ENCODE results near the gene GRPEL1. TPM values are rescaled to one million over a fixed set of nuclear protein-coding genes. Genes with fewer than 3 reads are reported as not detected.

The GRPEL1 gene
- total RNA-seq, result 10 to 100 TPM; 63.8 to 68.7 TPM

DNA sequence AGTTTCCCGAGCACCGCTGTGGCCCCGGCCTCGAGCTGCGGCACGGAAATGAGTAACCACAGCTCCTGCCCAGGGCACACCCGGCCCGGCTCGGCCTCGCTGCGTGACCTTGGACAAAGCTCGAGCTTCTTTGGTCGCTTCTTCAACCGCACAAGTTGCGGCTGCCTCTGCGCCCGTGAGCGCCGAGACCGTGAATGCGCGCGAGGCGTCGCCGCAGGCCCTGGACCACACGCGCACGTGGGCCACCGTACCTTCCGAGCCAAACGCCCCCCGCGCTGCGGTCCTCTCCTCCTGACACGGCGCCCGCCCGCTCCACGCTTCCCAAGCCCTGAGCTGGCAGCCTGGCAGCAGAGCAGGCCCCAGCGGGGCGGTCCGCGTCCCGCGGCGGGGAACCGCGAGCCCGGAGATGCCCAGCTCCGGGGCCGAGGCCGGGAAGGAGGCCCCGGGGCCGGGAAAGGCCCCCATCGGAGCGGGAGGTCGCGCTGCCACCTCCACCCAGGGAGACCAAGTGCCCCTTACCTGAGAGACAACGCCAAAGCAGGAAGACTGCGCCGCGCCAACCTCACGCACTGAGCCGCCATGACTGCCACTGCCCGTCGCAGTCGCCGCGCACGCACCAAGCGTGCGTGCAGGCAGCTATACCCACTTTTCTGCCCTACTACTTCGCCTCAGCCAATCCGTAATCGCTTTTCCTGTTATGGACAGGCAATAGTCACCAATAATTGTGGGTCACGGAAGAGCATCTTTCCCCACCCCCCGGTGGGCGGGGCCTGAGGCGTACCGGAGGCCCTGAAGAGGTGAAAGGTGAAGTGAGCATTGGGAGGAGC lies at the start of gene GRPEL1:
TSS of gene GRPEL1 (minus strand) at position 613 of the 827 bp plus-strand sequence. CDS start at position 581, 32 bp downstream.
- Mint-ChIP-seq H3K36me3 (peaks cover 30% of the 10 kb centered on the region), H3K9me3 (no peaks in the 10 kb centered on the region), H3K4me3 (peak within 1 kb of the TSS; percentile 95), H3K4me1 (ENCODE audit: low read depth) (peaks cover 47% of the 10 kb centered on the region), H3K27ac (peak within 1 kb of the TSS; percentile 87), H3K27me3 (peaks cover 2% of the 10 kb centered on the region)
- CTCF ChIA-PET, result interaction anchor here (0.6 to 7.4 kb wide), 11 partner anchors 13 to 358 kb away, joined by 3 to 176 read pairs (median 11); partner anchors contain the start of genes BLOC1S4, MRFAP1L1 and TADA2B
- intact Hi-C loops (cut with micrococcal nuclease), result loop anchor here (1.0 to 10.0 kb wide), 9 partner anchors 24 to 907 kb away; partner anchors contain the start of genes BLOC1S4, MRFAP1, TADA2B and TBC1D14
- POLR2A ChIA-PET, result interaction anchor here (0.6 to 7.5 kb wide), 21 partner anchors 8 to 427 kb away, joined by 3 to 106 read pairs (median 7); partner anchors contain the start of genes BLOC1S4, MRFAP1, TADA2B and TBC1D14
- DNase-seq, result peak; percentile 100

- no peak for DNase-seq
- Mint-ChIP-seq H3K4me3 (no peak overlapping the region), H3K9me3 (no peaks in the 10 kb centered on the region), H3K36me3 (no peaks in the 10 kb centered on the region), H3K27me3 (peaks cover 16% of the 10 kb centered on the region), H3K27ac (no peak overlapping the region), H3K4me1 (ENCODE audit: low read depth) (no peaks in the 10 kb centered on the region)
- intact Hi-C loops (cut with micrococcal nuclease), result no loop called here
- ChIA-PET CTCF (interaction anchor here (1.5 kb wide), 1 partner anchor 15 kb away, joined by 5 read pairs; no protein-coding TSS in a partner anchor), POLR2A (no interaction called here)
Measured at GRCh38 chr4:7116705-7117104, 48.8 kb upstream of the GRPEL1 start.

DNA sequence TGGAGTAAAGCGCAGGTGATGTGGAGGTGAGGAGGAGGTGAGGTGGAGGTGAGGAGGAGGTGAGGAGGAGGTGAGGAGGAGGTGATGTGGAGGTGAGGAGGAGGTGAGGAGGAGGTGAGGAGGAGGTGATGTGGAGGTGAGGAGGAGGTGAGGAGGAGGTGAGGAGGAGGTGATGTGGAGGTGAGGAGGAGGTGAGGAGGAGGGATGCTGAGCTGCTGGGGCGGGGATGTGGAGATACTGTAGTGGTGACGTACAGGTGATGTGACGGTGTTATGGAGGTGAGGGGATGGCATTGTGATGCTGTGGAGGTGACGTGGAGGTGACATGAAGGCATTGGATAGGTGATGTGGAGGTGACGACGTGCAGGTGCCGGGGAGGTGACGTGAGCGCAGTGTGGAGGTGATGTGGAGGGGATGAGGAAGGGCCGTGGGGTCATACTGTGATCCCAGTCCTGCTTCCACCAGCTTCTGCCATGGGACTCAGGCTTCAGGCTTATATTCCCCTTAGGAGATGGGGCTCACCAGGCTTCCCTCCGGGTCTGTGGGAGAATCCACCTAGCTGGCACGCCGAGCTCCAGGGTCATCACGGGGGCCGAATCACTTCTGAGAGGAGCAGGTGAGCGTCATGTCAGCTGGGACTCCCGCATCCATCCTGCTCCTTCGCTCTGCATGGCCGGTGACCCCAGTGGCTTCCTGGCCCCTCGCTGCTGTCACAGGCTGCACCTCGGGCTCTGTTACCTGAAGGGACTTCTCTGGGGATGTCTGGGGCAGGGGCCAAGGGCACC lies 47.9 kb upstream of the GRPEL1 start:
- intact Hi-C loops (cut with micrococcal nuclease), result no loop called here
- no peak for DNase-seq
- Mint-ChIP-seq H3K9me3 (no peaks in the 10 kb centered on the region), H3K27ac (no peak overlapping the region), H3K4me1 (ENCODE audit: low read depth) (no peaks in the 10 kb centered on the region), H3K4me3 (no peak overlapping the region), H3K27me3 (peaks cover 14% of the 10 kb centered on the region), H3K36me3 (no peaks in the 10 kb centered on the region)
- ChIA-PET POLR2A (no interaction called here), CTCF (no interaction called here)

GRCh38 chr4:7112656-7113055 lies 44.8 kb upstream of the GRPEL1 start:
- no peak for DNase-seq
- Mint-ChIP-seq H3K27ac (no peak overlapping the region), H3K36me3 (no peaks in the 10 kb centered on the region), H3K4me3 (no peak overlapping the region), H3K27me3 (peaks cover 3% of the 10 kb centered on the region), H3K4me1 (ENCODE audit: low read depth) (no peaks in the 10 kb centered on the region), H3K9me3 (no peaks in the 10 kb centered on the region)
- CTCF ChIA-PET, result interaction anchor here (1.1 to 1.4 kb wide), 2 partner anchors 10 to 11 kb away, joined by 3 to 5 read pairs; no protein-coding TSS in a partner anchor
- intact Hi-C loops (cut with micrococcal nuclease), result no loop called here
- POLR2A ChIA-PET, result no interaction called here

GRCh38 chr4:7111441-7111840 lies 43.6 kb upstream of the GRPEL1 start:
- H3K27ac Mint-ChIP-seq, result no peak overlapping the region
- intact Hi-C loops (cut with micrococcal nuclease), result no loop called here
- H3K4me1 Mint-ChIP-seq (ENCODE audit: low read depth), result no peaks in the 10 kb centered on the region
- peaks cover 2% of the 10 kb centered on the region for H3K27me3 Mint-ChIP-seq
- ChIA-PET POLR2A (no interaction called here), CTCF (interaction anchor here (1.1 kb wide), 1 partner anchor 9 kb away, joined by 3 read pairs; no protein-coding TSS in a partner anchor)
- DNase-seq, result no peak
- H3K4me3 Mint-ChIP-seq, result no peak overlapping the region
- no peaks in the 10 kb centered on the region for H3K36me3 Mint-ChIP-seq
- no peaks in the 10 kb centered on the region for H3K9me3 Mint-ChIP-seq

DNA sequence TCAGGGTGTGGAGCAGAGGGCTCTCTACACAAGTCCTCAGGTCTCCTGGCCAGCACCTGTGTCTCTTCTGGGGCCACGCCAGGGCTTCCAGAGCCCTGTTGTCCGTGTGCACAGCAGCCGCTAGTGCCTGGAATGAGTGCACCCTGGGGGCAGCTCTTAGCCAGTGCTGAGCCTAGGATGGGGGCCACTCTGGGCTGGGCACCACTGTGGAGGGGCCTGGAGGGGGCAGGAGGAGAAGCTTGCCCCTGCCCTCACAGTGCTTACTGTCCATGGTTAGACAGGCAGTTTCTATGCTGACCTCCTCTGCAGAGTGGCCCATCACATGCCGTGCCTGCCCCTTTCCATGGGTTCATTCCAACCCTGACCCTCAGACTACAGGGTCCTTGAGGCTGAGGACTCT lies 42.7 kb upstream of the GRPEL1 start:
- ChIA-PET POLR2A (no interaction called here), CTCF (interaction anchor here (1.1 kb wide), 1 partner anchor 8 kb away, joined by 3 read pairs; no protein-coding TSS in a partner anchor)
- Mint-ChIP-seq H3K4me1 (ENCODE audit: low read depth) (no peaks in the 10 kb centered on the region), H3K27ac (no peak overlapping the region), H3K9me3 (no peaks in the 10 kb centered on the region), H3K27me3 (no peaks in the 10 kb centered on the region), H3K4me3 (no peak overlapping the region), H3K36me3 (no peaks in the 10 kb centered on the region)
- DNase-seq, result no peak
- intact Hi-C loops (cut with micrococcal nuclease), result no loop called here

GRCh38 chr4:7109169-7109568 lies 41.3 kb upstream of the GRPEL1 start:
- Mint-ChIP-seq H3K4me3 (no peak overlapping the region), H3K27ac (no peak overlapping the region), H3K9me3 (no peaks in the 10 kb centered on the region), H3K36me3 (no peaks in the 10 kb centered on the region), H3K4me1 (ENCODE audit: low read depth) (no peaks in the 10 kb centered on the region), H3K27me3 (no peaks in the 10 kb centered on the region)
- intact Hi-C loops (cut with micrococcal nuclease), result loop anchor here (10.0 kb wide), 1 partner anchor 76 kb away; no protein-coding TSS in a partner anchor
- ChIA-PET POLR2A (no interaction called here), CTCF (interaction anchor here (0.9 kb wide), 1 partner anchor 8 kb away, joined by 3 read pairs; no protein-coding TSS in a partner anchor)
- no peak for DNase-seq

- H3K27ac Mint-ChIP-seq, result no peak overlapping the region
- no peaks in the 10 kb centered on the region for H3K9me3 Mint-ChIP-seq
- no peaks in the 10 kb centered on the region for H3K27me3 Mint-ChIP-seq
- no peaks in the 10 kb centered on the region for H3K4me1 Mint-ChIP-seq (ENCODE audit: low read depth)
- intact Hi-C loops (cut with micrococcal nuclease), result loop anchor here (10.0 kb wide), 1 partner anchor 76 kb away; no protein-coding TSS in a partner anchor
- DNase-seq, result no peak
- H3K4me3 Mint-ChIP-seq, result no peak overlapping the region
- CTCF ChIA-PET, result no interaction called here
- POLR2A ChIA-PET, result no interaction called here
- H3K36me3 Mint-ChIP-seq, result no peaks in the 10 kb centered on the region
Measured at GRCh38 chr4:7108660-7109059, 40.8 kb upstream of the GRPEL1 start.

DNA sequence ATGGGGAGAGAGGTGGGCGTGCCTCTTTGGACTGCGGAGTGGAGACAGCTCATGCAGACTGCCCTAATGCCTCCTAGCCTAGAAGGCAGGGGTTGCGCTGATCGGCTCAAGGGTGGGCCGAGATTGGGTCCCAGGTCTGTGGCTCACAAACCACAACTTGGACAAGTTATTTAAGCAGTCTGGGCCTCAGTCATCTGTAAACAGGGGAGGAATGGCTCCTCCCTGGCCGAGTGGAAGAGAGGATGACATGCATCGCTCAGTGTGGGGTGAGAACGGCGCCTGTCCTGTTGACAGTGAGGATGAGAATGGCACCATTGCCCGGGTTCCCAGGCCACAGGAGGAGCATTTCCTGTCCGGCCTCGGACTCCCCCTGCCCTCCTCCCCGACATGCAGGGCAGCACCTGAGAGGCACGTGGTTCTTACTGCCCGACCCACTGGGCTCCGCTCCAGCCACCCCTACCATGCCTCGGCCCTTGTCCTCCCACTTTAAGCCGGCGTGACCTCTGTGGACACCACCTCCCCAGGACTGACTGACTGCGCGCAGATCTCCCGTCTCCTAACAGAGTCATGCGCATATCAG lies 40.3 kb upstream of the GRPEL1 start:
- Mint-ChIP-seq H3K4me1 (ENCODE audit: low read depth) (peaks cover 3% of the 10 kb centered on the region), H3K27ac (no peak overlapping the region), H3K9me3 (no peaks in the 10 kb centered on the region), H3K36me3 (no peaks in the 10 kb centered on the region), H3K4me3 (no peak overlapping the region), H3K27me3 (no peaks in the 10 kb centered on the region)
- intact Hi-C loops (cut with micrococcal nuclease), result loop anchor here (10.0 kb wide), 1 partner anchor 77 kb away; no protein-coding TSS in a partner anchor
- DNase-seq, result no peak
- ChIA-PET POLR2A (no interaction called here), CTCF (interaction anchor here (1.1 kb wide), 1 partner anchor 36 kb away, joined by 3 read pairs; no protein-coding TSS in a partner anchor)

DNA sequence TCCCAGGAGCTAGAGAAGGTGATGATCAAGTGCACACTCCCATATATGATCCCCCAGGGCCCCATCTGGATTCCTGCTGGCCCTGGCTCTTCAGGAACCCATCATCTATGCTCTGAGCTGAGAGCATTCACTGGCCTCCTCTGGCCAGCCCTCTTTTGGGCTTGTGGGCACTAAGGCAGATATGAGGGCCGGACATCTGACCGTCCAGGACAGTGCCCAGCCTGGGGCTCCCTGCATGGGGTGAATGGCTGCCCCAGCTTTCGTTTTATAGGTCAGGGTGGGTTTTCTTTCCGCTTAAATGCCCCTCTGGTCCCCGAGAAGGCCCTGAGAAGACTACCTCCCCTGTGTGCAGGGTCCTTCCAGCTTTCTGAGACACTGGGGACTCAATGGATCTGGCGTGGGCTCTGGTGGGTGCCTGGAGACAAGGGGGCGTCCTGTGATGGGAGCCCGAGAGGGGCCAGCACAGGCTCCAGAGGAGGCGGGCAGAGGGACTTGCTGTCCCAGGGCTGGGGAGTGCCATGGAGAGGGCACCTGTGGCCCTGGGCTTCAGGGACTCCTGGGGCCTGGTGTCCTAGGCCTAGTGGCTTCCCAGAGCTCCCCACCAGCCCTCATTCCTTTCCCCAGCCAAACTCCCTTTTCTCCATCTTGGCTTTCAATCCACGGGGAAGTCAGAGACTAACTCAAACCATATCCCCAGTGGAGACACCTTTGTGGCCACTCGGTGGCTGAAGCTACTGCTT lies 39.5 kb upstream of the GRPEL1 start:
- ChIA-PET POLR2A (no interaction called here), CTCF (interaction anchor here (1.1 kb wide), 1 partner anchor 35 kb away, joined by 3 read pairs; no protein-coding TSS in a partner anchor)
- no peak overlapping the region for H3K27ac Mint-ChIP-seq
- no peak for DNase-seq
- intact Hi-C loops (cut with micrococcal nuclease), result loop anchor here (10.0 kb wide), 1 partner anchor 77 kb away; no protein-coding TSS in a partner anchor
- no peaks in the 10 kb centered on the region for H3K27me3 Mint-ChIP-seq
- peaks cover 3% of the 10 kb centered on the region for H3K4me1 Mint-ChIP-seq (ENCODE audit: low read depth)
- H3K4me3 Mint-ChIP-seq, result no peak overlapping the region
- H3K36me3 Mint-ChIP-seq, result no peaks in the 10 kb centered on the region
- H3K9me3 Mint-ChIP-seq, result no peaks in the 10 kb centered on the region

DNA sequence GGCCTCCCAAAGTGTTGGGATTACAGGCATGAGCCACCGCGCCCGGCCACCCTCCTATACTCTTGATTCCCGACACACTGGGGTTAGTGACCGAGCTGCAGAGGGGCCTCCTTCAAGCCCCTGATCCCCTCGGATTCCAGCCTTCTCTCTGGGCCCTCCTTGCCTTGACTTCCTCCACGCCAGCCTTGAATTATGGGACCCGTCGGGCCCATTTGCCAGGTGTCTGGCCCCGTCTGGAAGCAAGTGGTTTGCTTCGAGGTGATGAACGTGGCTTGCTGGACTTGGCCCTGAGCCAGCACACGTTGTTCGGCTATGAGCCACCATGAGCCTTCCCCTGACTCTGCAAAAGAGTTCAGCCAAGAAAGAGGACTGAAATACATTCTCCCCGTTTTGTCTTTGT lies 37.4 kb upstream of the GRPEL1 start:
- Mint-ChIP-seq H3K27ac (no peak overlapping the region), H3K4me1 (ENCODE audit: low read depth) (peaks cover 11% of the 10 kb centered on the region), H3K27me3 (no peaks in the 10 kb centered on the region), H3K4me3 (no peak overlapping the region), H3K36me3 (no peaks in the 10 kb centered on the region), H3K9me3 (no peaks in the 10 kb centered on the region)
- ChIA-PET CTCF (interaction anchor here (2.1 kb wide), 1 partner anchor 35 kb away, joined by 8 read pairs; no protein-coding TSS in a partner anchor), POLR2A (interaction anchor here (1.2 kb wide), 1 partner anchor 37 kb away, joined by 3 read pairs; the partner anchor contains the start of gene GRPEL1)
- intact Hi-C loops (cut with micrococcal nuclease), result loop anchor here (10.0 kb wide), 1 partner anchor 80 kb away; no protein-coding TSS in a partner anchor
- DNase-seq, result no peak

Measured in activated CD4-positive, alpha-beta memory T cell treated with anti-CD3 and anti-CD28 coated beads for 36 hours (primary cell).